Stimulated activated CD8-positive, alpha-beta memory T cell treated with anti-CD3 and anti-CD28 coated beads, Interleukin-12 subunit alpha, Interleukin-12 subunit beta, amount 100 ng/mL, for 4 hours (primary cell): ENCODE measurements around the gene C9orf50.
A peak's percentile ranks its signal among the peaks of the same experiment; 100 is the strongest.

Source experiments
- DNase-seq: peaks from one replicate; pipeline ENCODE4 v3.0.0-alpha.2; 2020; ENCODE audit warnings: low read depth

Gene C9orf50

DNA sequence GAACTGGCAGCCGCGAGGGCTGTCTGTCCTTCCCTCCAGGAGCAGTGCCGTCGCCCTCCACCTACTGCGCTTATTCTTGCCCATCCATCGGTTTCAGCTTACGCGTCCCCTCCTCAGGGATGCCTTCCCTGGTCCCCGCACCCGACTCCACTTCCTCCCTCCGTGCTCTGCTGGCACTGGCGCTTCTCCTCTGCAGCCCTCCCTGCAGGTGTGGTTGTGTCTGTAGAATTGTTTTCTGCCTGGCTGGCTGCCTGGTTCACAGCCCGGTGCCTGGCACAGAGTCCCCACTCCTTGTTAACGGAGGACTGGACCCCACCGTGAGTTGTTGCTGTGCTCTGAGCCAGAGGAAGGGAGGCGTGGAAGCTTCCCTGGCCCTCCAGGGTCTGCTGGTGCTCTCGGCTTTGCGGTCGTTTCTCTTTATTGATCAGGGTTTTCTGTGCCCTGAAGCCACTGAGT lies 10.8 kb upstream of the C9orf50 start:
- DNase-seq = no peak

DNA sequence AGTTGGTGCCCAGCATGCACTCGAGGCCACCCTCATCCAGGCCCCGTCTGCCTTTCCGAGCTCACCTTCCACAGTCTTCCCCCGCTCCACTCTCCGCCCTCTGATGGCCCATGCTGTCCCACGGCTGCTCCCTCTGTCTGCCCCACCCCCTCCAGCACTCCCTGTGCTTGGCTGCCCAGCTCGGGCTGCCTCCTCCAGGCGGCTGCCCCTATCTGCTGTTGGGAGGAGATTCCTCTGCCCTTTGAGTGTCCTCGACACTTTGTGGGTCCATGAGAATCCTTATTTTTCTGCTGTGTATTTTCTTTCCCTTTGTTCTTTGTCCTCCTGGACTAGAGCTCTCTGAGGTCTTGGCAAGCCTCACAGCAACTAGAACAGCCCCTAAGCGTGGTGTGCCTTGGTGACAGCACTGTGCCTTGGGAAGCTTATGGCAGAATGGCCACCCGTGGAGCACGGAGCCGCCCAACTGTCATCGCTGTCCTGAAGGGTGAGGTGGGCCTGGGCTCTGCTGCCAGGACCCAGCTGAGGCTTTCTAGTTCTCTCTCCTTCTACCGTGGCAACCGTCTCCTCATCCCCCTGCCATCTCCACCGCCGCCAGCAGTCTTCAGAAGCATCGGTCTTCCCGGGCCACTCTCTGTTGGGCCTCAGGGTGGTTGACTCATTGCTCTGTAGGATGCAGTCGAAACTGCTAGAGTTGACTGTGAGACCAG lies 10.2 kb upstream of the C9orf50 start:
- no peak for DNase-seq

DNA sequence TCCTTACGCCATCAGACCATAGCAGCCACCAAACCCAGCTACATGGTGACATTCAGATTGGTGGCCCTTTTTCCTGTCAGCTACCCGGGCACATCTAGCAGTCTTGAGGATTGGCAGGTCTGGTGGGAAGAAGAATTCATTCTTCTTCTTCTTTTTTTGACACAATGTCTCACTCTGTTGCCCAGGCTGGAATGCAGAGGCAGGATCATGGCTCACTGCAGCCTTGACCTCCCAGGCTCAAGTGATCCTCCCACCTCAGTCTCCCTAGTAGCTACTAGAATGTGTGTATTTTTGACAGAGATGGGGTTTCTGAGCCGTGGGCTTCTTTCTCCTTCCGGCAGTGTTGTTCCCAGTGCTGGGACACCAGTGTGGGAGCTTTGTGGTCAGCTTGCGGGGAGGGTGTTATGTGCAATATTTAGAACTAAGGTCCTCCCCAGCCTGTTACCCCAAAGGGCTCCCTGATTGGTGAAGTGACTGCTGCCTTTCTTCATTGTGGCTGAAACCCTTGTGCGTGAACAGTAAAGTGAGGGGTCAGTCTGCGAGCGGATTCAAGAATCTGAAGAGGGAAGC lies 8.4 kb upstream of the C9orf50 start:
- no peak for DNase-seq

DNA sequence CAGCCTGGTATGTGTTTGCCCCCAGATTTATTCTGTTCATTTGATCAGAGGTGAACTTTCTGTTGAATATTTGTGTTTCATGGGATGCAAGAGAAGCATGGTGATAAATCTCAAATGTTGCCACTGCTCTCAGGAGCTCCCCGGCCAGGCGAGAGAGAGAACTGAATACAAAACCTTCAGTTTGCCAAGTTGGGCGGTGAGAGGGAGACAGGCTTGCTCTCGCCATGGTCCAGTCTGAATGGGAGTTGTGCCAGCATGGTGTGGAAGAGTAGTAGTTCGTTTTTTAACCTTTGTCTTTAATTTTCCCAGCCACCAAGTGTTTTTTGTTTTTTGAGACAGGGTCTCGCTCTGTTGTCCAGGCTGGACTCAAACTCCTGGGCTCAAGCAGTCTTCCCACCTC lies 7.8 kb upstream of the C9orf50 start:
- DNase-seq = no peak

DNA sequence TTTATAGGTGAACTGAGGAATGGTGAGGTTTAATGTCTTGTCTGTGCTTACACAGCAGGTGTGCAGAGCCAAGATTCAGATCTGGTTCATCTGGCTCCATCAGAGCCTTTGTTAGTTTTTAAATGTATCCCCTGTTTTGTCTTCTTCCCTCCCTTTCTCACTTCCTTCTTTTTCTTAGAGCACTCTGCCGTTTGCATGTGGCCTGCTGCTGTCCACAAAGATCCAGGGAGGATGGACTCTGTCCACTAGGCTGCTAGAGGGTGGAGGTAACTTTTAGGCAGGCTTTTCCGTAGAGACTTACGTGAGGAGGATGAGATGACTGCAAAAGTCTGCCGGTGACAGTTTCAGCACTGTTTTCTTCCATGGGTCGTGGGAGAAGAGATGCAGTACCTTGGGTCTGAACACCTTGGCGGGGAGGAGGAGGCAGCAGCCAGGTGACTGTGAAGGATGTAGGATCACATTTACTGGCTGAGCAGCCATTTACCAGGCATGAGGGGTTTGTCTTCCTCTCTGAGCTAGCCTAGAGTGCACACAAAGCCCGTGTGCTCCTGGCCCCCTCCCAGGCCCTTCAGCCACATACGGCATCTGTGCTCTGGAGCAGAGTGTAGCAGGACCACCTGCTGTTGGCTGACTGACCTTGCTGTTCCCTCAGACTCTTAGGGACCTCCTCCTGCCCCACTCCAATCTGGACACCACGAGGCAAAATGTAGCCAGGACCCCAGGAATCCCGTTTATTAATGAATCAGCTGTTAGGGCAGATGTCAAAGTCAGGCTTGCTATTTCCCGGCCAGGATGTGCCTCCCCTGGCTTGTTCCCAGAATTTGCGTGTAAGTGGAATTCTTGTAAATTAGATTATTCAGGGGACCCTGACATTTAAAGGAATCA lies 6.9 kb upstream of the C9orf50 start:
- DNase-seq = no peak

DNA sequence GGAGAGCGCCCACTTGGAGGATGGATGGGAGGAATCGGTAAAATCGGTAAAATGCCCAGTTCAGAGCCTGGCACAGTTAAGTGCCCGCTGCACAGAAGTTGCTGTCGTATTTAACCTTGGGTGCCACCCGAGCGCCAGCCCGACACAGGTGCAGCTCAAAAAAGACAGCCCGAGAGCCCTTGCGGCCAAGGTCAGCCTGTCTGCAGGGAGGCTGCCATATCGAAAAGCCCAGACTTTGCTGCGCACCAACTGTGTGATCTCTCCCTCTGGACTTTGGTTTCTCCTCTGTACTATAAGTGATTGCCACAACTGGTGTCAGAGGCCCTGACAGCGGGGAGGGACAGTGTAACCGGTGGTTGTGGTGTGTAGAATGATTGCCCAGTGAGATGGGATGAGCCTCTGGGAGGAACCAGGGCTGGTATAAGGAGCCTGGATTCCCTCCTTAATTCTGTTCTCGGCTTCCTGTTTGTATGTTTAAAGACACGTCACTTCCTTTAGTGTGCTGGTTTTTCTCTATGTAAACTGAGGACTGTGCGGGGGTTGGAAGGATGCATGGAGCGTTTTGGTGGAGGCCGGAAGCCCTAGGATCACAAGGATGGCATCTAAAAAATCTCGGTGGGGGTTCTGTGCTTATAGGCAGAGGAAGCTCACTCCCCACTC lies 5.9 kb upstream of the C9orf50 start:
- DNase-seq = no peak

DNA sequence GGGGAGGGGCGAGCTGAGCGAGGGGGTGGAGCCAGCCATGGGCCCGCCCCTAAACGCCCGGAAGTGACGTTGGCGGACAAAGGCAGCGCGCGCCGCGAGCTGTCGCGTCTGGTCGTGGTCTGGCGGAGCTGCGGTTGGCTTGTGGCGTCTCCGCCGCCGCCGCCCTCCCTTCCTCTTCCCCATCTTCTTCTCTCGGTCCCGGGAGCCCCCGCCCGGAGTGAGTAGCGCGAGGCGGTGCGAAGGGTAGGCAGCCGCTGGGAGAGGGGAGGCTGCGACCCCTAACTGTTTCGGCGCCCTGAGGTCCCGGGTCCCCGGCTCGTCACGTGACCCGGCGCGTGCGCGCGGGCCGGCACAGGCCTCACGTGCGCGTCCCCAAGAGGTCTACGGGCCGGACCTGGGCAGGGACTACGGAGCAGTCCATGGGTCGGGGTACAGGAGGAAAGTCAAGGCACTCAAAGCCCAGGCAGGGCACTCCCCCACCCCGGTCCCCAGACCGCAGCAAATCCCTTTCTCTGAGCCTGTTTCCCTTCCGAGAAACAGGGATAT lies 5.3 kb upstream of the C9orf50 start, which contains the start of gene NTMT1:
NTMT1 (plus strand) TSS at position 85 of the 546 bp plus-strand sequence. CDS start 6,541 bp downstream, outside the sequence.
- peak; percentile 83 for DNase-seq

DNA sequence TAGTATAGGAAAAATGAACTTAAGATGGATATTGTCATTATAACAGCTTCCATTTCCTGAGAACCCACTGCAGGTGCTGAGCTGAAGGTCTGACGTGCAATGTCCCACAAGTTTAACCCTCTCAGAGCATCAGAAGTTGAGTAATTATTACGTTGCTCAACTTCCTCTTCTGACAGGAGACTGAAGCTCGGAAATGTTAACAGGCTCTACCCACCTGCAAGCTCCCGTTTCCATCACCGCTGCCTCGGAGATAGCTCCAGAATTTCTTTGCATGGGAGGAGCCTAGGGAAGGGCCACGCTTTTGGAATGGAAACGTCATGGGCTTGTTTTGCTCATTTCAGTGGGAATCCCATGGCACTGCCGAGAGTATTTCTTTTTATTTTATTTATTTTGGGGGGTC lies 4.0 kb upstream of the C9orf50 start:
- DNase-seq = no peak

DNA sequence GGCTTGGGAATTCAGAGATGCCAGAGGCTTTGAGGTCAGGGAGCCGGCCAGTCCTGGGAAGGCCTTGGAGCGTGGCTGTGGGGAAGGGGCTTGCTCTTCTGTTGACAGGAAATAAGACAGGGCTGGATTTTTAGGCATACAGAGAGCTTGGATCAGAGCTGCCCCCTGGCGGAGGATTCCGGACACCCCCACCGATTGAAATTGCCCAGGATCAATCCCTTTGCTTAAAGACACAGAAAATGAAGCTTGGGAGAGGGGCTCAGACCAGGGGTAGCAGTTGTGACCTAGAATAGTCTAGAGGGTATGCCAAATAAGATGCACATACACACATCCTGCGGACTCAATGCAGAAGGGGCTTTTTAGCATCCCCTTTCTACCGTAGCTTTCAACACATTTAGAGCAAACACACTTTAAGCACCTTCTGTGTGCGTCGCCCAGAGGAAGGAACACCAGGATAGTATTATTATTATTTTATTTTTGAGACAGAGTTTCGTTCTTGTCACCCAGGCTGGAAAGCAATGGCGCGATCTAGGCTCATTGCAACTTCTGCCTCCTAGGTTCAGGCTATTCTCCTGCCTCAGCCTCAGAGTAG lies 3.4 kb upstream of the C9orf50 start:
- peak; percentile 39 for DNase-seq

DNA sequence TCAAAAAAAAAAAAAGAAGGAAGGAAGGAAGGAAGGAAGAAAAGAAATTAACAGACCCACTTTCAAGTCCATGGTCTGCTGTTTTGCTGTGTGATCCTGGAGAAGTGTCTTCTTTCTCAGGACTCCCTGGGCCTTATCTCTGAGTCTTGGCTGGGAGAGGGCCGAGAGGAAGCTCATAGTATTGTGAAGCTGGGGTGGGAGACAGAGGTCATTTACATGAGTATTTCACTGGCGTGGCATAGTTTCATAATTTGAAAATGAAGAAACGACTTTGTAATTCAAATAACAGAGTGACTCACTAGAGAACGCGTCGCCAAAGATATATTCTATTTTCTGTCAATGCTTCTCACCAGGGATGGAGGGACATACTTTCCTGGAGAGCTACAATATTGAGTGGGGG lies 2.4 kb upstream of the C9orf50 start:
- DNase-seq = no peak

DNA sequence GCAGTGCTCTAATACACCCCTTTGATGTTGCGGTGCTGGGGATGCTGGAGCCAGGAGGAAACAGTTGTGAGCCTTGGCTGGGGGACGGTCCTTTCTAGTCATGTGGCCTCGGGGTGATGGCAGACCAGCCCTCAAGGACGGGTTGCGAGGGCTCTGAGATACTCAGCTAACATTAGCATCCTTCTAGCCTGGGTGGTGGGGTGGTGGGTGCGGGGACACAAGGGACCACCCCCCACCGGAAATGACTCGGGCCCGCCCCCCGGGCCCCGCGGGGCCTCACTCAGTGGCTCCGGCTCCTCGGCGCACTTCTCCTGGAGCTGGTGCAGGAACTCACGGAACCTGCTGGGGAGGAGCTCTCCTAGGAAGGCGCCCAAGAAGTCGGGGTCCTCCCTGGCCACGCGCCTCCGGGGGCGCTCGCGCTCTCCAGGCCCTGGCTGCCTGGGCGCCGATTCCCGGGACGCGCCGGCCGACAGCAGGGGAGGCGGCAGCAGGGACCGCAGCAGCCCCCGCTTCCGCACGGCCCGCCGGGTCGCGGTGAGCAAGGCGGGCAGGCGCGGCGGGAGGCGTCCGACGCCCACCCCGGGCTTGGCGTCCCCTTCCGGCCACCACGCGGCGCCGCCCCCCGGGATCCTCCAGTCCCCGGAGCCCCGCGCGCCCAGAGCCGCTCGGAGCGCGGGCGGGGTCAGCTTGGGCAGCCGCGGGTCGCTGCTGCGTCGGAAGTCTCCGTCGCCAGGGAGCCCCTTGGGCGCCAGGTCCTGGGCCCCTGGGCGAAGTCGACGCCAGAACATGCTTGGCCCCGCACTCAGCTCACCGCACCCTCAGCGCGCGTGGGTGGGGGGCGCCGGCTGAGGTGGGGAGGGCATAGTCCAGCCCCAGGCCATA lies 873 bp downstream of the C9orf50 start:
- DNase-seq = no peak

DNA sequence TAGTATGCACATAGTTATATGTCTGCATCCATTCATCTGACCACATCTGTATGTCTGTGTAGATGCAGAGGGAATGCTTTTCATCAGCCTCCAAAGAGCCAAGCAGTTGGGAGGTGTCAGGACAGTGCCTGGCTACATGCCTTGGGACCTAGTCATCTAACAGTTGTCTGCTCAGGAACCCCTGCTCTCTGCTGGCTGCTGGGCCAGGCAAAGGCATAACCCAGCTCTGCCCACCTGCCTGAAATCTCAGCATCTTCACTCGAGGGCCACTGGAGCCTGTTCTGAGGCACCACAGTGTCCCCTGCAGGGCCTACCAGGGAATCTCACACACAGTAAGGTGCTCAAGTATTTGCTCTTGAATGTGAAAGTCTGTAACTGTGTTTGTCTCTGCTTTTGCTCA lies 3.7 kb downstream of the C9orf50 start:
- DNase-seq = no peak

DNA sequence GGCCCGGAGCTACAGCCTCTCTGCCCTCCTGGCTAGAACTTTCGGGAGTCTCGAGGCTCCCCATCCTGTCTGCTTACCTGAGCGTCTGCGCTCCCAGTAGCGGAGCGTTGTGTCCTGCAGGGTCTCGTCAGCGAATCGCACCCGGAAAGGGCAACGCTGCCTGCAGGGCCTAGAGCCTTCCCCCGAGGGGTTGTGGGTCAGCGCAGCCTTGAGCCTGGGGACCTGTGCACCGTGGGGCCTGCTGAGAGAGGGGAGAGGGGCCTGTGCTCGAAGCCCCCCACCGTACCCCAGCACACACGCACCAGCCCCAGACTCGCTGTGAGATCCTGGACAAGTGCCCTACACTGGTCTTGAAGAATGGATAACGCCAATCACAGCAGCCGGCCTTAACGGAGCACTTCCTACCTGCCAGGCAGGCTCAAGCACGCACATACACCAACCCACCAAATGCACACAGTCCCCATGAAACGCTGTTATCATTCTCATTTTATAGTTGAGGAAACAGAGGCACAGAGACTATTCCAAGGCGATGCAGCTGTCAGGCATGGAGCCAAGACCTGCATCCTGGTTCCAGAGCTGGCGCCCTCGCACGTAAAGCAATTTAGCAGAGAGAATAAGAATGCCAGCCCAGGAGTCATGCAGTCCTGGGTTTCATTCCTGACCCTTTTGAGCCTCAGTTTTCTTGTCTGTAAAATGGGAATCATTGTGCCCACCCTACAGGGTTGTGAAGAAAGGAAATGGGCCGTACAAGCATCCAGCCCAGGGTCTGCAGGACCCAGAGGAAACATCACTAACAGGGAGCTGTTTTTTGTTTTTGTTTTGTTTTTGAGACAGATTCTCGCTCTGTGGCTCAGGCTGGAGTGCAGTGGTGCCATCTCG lies 5.3 kb downstream of the C9orf50 start:
- DNase-seq = no peak

DNA sequence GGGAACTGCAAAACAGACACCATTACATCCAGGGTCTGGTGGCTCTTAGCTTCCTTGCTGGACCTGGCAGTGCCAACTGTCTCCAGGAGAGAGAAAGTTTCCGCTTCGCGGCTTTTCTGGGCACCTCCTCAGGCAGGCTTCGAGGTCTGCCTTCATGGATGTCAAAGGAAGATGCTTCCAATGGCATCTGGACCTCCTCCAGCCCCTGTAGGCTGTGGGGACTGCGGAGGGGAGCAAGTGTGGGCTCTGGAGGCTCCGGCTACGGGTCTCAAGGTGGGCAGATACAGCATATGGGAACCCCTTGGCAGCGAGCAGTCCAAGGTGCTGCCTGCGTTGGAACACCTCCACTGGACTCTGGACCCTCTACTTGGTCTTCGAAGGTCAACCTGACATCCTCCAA lies 6.0 kb downstream of the C9orf50 start:
- no peak for DNase-seq

DNA sequence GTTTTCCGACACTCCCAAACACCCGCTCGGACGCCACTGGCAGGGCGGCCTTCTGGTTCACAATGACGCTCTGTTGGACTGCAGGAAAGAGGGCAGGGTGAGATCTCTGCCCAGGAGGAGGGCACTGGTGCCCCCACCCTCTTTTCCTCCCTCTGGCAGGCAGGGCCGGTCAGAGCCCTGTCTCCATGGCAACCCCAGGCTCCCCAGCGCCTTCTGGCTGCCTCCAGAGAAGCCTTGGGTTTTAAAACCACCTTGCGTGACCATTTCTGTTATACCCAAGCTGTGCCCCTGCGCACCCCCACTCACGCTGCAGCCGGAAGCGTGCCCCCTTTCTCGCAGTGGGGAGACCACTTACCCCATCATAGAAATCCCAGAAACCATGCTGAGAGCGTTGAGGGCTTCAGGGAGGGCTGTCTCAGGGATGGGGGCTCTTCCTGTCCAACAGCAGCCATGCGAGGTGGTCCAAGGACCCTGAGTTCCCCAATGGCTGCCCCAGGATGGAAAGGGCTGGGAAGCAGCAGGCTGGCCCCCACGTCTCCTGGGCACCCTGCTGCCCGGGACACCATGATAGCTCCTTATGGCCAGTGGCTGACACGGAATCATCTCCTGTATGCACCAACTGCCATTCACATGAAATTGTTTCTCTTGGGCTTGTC lies 7.3 kb downstream of the C9orf50 start:
- DNase-seq = no peak

DNA sequence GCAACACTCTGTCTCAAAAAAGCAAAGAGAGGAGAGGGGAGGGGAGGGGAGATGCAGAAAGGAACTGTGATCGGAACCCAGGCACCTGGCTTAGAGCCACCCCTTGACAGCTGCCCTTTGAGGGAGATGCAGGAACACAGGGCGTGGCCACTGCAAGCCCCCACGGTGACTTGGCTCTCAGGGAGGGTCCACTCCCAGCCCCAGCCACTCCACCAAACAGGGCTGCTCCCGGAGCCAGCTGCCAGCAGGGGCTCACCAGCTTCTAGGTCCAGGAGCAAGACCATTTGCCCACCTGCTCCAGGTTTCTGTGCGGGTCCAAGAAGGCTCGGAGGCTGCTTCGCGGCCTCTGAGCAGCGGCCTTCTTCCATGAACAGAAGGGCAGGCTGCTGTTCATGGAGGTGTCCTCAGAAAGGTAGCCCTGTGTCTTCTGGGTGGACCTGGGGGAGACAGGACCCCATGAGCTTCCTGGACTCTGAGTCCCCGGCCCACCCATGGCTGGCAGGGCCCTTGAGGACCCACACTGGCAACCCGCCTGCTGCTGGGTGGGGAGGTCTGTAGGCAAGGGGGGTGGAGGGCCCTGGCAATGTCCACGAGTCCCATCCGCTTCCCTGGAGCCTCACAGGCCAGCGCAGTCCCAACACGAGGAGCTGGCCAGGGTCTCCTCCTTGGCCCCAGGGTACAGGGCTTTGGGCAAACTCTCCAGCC lies 7.9 kb downstream of the C9orf50 start:
- DNase-seq = no peak

DNA sequence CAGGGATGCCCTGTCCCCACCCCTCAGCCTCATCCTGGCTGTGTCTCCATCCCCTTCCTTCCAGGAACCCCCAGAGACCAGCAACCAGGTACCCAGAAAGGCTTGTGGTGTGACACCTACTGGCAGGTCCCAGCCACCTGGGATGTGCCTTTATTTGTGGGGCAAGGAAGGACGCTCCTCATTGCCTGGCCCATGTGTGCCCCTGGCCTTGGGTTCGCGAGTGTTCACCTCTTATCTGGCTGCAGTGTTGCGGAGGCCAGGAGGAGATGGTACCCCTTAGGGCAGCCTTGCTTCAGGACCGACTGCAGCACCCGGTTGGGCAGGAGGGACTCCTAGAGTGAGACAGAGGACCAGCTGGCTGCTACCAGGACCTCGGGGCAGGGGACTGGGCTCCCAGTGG lies 8.8 kb downstream of the C9orf50 start:
- DNase-seq = no peak

DNA sequence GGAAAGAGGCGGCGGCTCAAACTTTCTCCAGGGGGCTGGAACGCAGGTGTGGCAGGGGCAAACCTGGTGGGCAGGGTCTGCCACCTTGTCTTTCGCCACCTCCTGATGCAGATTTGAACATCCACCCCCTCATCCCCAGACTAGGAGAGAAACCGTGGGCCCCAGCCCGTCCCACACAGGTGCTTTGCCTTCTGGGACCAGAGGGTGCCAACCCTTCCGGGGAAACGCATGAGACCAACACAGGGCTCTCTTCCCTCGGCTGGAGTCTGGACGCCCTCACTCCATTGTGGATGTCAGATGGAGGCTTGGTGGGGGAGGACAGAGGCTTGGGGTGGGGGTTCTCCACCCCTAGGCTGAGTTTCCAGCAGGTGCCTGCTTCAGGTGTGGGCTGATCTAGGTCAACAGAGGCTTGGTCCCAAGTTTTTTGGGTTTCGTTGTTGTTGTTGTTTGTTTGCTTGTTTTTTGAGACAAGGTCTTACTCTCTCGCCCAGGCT lies 9.5 kb downstream of the C9orf50 start:
- DNase-seq = no peak
